Measurements from ENCODE around the gene NMB.

Gene NMB

GRCh38 chr15:84624359-84624758, 33.6 kb downstream of the NMB start:
- TF ChIP-seq JUND (IDR thresholded peaks at IDR 0.05; ENCODE audit: low read depth): no peak
- DNase-seq (ENCODE audit: low read depth in 1 of 2, low spot score in 1 of 2): no peak
- in situ Hi-C loops (cut with HindIII; ENCODE audit: low pct_unique_long_range_greater_than_20kb, low sequenced_read_pairs): no loop called here

GRCh38 chr15:84621358-84621979, 36.5 kb downstream of the NMB start:
- in situ Hi-C loops (cut with HindIII; ENCODE audit: low pct_unique_long_range_greater_than_20kb, low sequenced_read_pairs): no loop called here
- no peak for TF ChIP-seq JUND (IDR thresholded peaks at IDR 0.05; ENCODE audit: low read depth)
- no peak for DNase-seq (ENCODE audit: low read depth in 1 of 2, low spot score in 1 of 2)

- in situ Hi-C loops (cut with HindIII; ENCODE audit: low pct_unique_long_range_greater_than_20kb, low sequenced_read_pairs): no loop called here
- DNase-seq (ENCODE audit: low read depth in 1 of 2, low spot score in 1 of 2): no peak
- TF ChIP-seq JUND (IDR thresholded peaks at IDR 0.05; ENCODE audit: low read depth): no peak
Measured at GRCh38 chr15:84620626-84621025, 37.4 kb downstream of the NMB start.

GRCh38 chr15:84616235-84616634, 41.8 kb downstream of the NMB start:
- no peak for DNase-seq (ENCODE audit: low read depth in 1 of 2, low spot score in 1 of 2)
- no peak for TF ChIP-seq JUND (IDR thresholded peaks at IDR 0.05; ENCODE audit: low read depth)
- in situ Hi-C loops (cut with HindIII; ENCODE audit: low pct_unique_long_range_greater_than_20kb, low sequenced_read_pairs): no loop called here

GRCh38 chr15:84611631-84612030, 46.4 kb downstream of the NMB start:
- in situ Hi-C loops (cut with HindIII; ENCODE audit: low pct_unique_long_range_greater_than_20kb, low sequenced_read_pairs): no loop called here
- no peak for DNase-seq (ENCODE audit: low read depth in 1 of 2, low spot score in 1 of 2)

GRCh38 chr15:84609818-84610525, 48.0 kb downstream of the NMB start:
- in situ Hi-C loops (cut with HindIII; ENCODE audit: low pct_unique_long_range_greater_than_20kb, low sequenced_read_pairs): no loop called here
- TF ChIP-seq JUND (IDR thresholded peaks at IDR 0.05; ENCODE audit: low read depth): no peak
- no peak for DNase-seq (ENCODE audit: low read depth in 1 of 2, low spot score in 1 of 2)

More at GRCh38 chr15:84611631-84612030, 46.4 kb downstream of the NMB start:
- TF ChIP-seq JUND (IDR thresholded peaks at IDR 0.05; ENCODE audit: low read depth): no peak

GRCh38 chr15:84608707-84609284, 49.2 kb downstream of the NMB start:
- no peak for TF ChIP-seq JUND (IDR thresholded peaks at IDR 0.05; ENCODE audit: low read depth)
- DNase-seq (ENCODE audit: low read depth in 1 of 2, low spot score in 1 of 2): no peak
- in situ Hi-C loops (cut with HindIII; ENCODE audit: low pct_unique_long_range_greater_than_20kb, low sequenced_read_pairs): no loop called here

- no peak for DNase-seq (ENCODE audit: low read depth in 1 of 2, low spot score in 1 of 2)
- no peak for TF ChIP-seq JUND (IDR thresholded peaks at IDR 0.05; ENCODE audit: low read depth)
- in situ Hi-C loops (cut with HindIII; ENCODE audit: low pct_unique_long_range_greater_than_20kb, low sequenced_read_pairs): no loop called here
Measured at GRCh38 chr15:84606653-84607120, 51.3 kb downstream of the NMB start.

GRCh38 chr15:84605554-84605882, 52.5 kb downstream of the NMB start:
- in situ Hi-C loops (cut with HindIII; ENCODE audit: low pct_unique_long_range_greater_than_20kb, low sequenced_read_pairs): no loop called here
- DNase-seq (ENCODE audit: low read depth in 1 of 2, low spot score in 1 of 2): no peak
- no peak for TF ChIP-seq JUND (IDR thresholded peaks at IDR 0.05; ENCODE audit: low read depth)

All from T47D (cell line).